Measurements from ENCODE around the gene NEURL3.

DNA sequence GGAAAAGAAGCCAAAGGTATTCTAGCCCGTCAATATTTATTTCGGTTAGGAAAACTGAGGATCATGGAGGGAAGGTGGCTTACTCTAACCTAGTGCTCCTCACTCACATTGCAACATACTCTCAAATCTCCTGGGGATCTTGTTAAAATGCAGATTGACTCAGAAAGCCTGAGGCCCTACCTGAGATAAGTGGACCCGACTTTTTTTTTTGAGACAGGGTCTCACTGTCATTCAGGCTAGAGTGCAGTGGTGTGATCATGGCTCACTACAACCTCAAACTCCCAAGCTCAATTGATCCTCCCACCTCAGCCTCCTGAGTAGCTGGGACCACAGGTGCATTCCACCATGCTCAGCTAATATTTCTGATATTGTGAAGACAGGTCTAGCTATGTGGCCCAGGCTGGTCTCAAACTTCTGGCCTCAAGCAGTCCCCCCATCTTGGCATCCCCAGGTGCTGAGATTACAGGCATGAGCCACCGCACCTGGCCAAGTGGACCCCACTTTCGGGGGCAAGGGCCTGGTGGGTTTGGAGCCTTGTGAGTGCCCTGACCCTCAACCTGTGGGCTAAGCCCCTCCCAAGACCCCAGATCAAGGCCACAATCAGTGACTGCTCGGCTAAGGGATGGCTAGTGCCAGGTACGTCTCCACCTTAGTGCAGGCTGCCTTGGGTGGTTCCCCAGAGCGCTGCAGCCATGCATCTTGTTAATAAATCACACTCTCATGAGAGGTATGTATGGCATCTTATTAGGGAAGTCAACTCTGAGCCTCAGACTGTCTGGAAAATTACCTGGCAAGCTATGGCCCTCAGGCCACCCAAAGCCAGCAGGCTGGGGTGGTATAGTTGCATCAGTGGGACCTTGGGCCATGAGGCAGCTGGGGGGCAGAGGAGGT is 1.1 kb upstream of the NEURL3 start:
- TF ChIP-seq, protein P1, sequence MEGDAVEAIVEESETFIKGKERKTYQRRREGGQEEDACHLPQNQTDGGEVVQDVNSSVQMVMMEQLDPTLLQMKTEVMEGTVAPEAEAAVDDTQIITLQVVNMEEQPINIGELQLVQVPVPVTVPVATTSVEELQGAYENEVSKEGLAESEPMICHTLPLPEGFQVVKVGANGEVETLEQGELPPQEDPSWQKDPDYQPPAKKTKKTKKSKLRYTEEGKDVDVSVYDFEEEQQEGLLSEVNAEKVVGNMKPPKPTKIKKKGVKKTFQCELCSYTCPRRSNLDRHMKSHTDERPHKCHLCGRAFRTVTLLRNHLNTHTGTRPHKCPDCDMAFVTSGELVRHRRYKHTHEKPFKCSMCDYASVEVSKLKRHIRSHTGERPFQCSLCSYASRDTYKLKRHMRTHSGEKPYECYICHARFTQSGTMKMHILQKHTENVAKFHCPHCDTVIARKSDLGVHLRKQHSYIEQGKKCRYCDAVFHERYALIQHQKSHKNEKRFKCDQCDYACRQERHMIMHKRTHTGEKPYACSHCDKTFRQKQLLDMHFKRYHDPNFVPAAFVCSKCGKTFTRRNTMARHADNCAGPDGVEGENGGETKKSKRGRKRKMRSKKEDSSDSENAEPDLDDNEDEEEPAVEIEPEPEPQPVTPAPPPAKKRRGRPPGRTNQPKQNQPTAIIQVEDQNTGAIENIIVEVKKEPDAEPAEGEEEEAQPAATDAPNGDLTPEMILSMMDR (IDR thresholded peaks at IDR 0.05; ENCODE audit: poor library complexity) = no peak
- TF ChIP-seq EZH2phosphoT487 (IDR thresholded peaks at IDR 0.05; ENCODE audit: low read depth, severe bottlenecking, unreplicated experiment) (no peak), EZH2 (IDR thresholded peaks at IDR 0.05; ENCODE audit: borderline replicate concordance) (no peak)
